Endothelial cell of umbilical vein (primary cell): ENCODE data around the gene PAAF1. TPM values are rescaled to one million over a fixed set of nuclear protein-coding genes. Genes with fewer than 3 reads are reported as not detected.

ENCODE experiments used
- BruUV-seq: library from RNA; stranded (reverse); fragments of 400-500 nt; replicated peaks from 2 replicates; lab custom pipeline; 2021; lab: Mats Ljungman, UMichigan
- CTCF ChIA-PET: fragments of 300-600, 350-600 bp; sonication (Branson Sonifier 250); formaldehyde crosslinking; loops from one replicate; lab custom pipeline; 2021; ENCODE audit warnings: antibody characterized with exemption, inconsistent platforms; lab: Charles Lee
- POLR2A ChIA-PET: fragments of 300-600, 350-600 bp; sonication (Branson Sonifier 250); formaldehyde crosslinking; loops from one replicate; lab custom pipeline; 2021; ENCODE audit warnings: antibody characterized with exemption, inconsistent platforms; lab: Charles Lee
- DNase-seq: peaks from one replicate; pipeline ENCODE4 v3.0.0-alpha.2; 2011; ENCODE audit warnings: low read depth, low spot score
- FAIRE-seq: peaks from 2 replicates; lab custom pipeline; 2011; peaks lifted over from hg19 to GRCh38; lab: Jason Lieb, UNC
- H2AFZ ChIP-seq: 2 replicates; pipeline ENCODE4 v1.6.0; 2012; ENCODE audit warnings: low read depth, low read length, control low read depth, inconsistent platforms
- H3K27ac ChIP-seq: 2 replicates; pipeline ENCODE4 v1.5.1; 2011; ENCODE audit warnings: low read depth, mild to moderate bottlenecking, control low read depth, low read length, moderate library complexity; ENCODE audit not compliant: insufficient read depth
- H3K27me3 ChIP-seq, 2 experiments: 2 replicates each; pipeline versions ENCODE4 v1.6.0 to v1.6.1; 2011; ENCODE audit warnings: low read length in 2 of 2, mixed read lengths in 1 of 2; ENCODE audit not compliant: control insufficient read depth in 2 of 2, insufficient read depth in 2 of 2
- H3K36me3 ChIP-seq, 2 experiments: 2 replicates in 1 of 2; 3 replicates in 1 of 2; pipeline ENCODE4 v1.5.1; 2011; ENCODE audit warnings: low read length in 2 of 2, mild to moderate bottlenecking in 1 of 2, moderate library complexity in 1 of 2; ENCODE audit not compliant: control insufficient read depth in 2 of 2, insufficient read depth in 2 of 2; ENCODE audit errors: extremely low read depth in 1 of 2
- H3K4me1 ChIP-seq: 3 replicates; pipeline ENCODE4 v1.5.1; 2011; ENCODE audit warnings: mild to moderate bottlenecking, low read length; ENCODE audit not compliant: control insufficient read depth, insufficient read depth; ENCODE audit errors: extremely low read depth
- H3K4me2 ChIP-seq: 2 replicates; pipeline ENCODE4 v1.6.1; 2011; ENCODE audit warnings: low read length, control low read depth, mixed read lengths; ENCODE audit not compliant: insufficient read depth
- H3K4me3 ChIP-seq, 3 experiments: fragments of 200-600 bp in 1 of 3; sonication (generic), shearing (Covaris generic) in 1 of 3; replicated peaks in 1 of 3; 2 replicates each; pipeline ENCODE4 v1.5.1; 2011 to 2016; ENCODE audit warnings: control low read depth in 3 of 3, low read length in 3 of 3, mild to moderate bottlenecking in 2 of 3, inconsistent platforms in 1 of 3, low read depth in 1 of 3, moderate library complexity in 1 of 3; ENCODE audit not compliant: insufficient read depth in 1 of 3
- H3K79me2 ChIP-seq: 2 replicates; pipeline ENCODE4 v1.6.0; 2012; ENCODE audit warnings: low read length, inconsistent platforms; ENCODE audit not compliant: control insufficient read depth, insufficient read depth
- H3K9ac ChIP-seq: replicated peaks from 2 replicates; pipeline ENCODE3; 2011; ENCODE audit warnings: low read length, control low read depth; ENCODE audit not compliant: insufficient read depth; ENCODE audit errors: extremely low read depth
- H3K9me1 ChIP-seq: replicated peaks from 3 replicates; pipeline ENCODE4 v1.6.0; 2011; ENCODE audit warnings: mild to moderate bottlenecking, low read length; ENCODE audit not compliant: control insufficient read depth, insufficient read depth; ENCODE audit errors: extremely low read depth
- H3K9me3 ChIP-seq: replicated peaks from 2 replicates; pipeline ENCODE4 v1.5.1; 2012; ENCODE audit warnings: low read length, inconsistent platforms; ENCODE audit not compliant: control insufficient read depth, insufficient read depth
- H4K20me1 ChIP-seq: replicated peaks from 2 replicates; pipeline ENCODE3; 2011; ENCODE audit warnings: mild to moderate bottlenecking, low read length; ENCODE audit not compliant: control insufficient read depth, insufficient read depth; ENCODE audit errors: extremely low read depth
- CTCF ChIP-seq, 2 donors: IDR thresholded peaks; 1 replicate in 1 of 2; 2 replicates in 1 of 2; pipeline ENCODE4 v1.5.1; 2011; ENCODE audit warnings: low read length in 2 of 2, mild to moderate bottlenecking in 2 of 2, moderate library complexity in 2 of 2, control low read depth in 1 of 2, inconsistent platforms in 1 of 2, low read depth in 1 of 2; ENCODE audit not compliant: insufficient read depth in 1 of 2; ENCODE audit errors: extremely low read depth in 1 of 2
- EZH2 ChIP-seq: IDR thresholded peaks from 2 replicates; pipeline ENCODE4 v1.6.1; 2012; ENCODE audit warnings: borderline replicate concordance, low read depth, mild to moderate bottlenecking, moderate library complexity, low read length, inconsistent platforms; ENCODE audit not compliant: severe bottlenecking
- FOS ChIP-seq: IDR thresholded peaks from 2 replicates; pipeline ENCODE4 v1.6.1; 2011; ENCODE audit warnings: mild to moderate bottlenecking, low read length, moderate library complexity, borderline replicate concordance; ENCODE audit not compliant: insufficient read depth
- GATA2 ChIP-seq: IDR thresholded peaks from 2 replicates; pipeline ENCODE4 v1.7.0; 2011; ENCODE audit warnings: low read depth, mild to moderate bottlenecking, moderate library complexity, mixed read lengths, low read length; ENCODE audit not compliant: insufficient read length, insufficient read depth
- JUN ChIP-seq: IDR thresholded peaks from 2 replicates; pipeline ENCODE4 v1.6.1; 2011; ENCODE audit warnings: borderline replicate concordance, low read depth; ENCODE audit not compliant: insufficient read length, insufficient read depth
- MAX ChIP-seq: IDR thresholded peaks from 2 replicates; pipeline ENCODE4 v1.6.1; 2011; ENCODE audit not compliant: insufficient read depth, insufficient read length
- MYC ChIP-seq: IDR thresholded peaks from one replicate; pipeline ENCODE4 v1.6.1; 2011; ENCODE audit warnings: mild to moderate bottlenecking, low read depth, low read length
- POLR2A ChIP-seq: IDR thresholded peaks from 2 replicates; pipeline ENCODE4 v1.6.1; 2012; ENCODE audit warnings: low read depth, mild to moderate bottlenecking, control low read depth, low read length
- POLR2AphosphoS5 ChIP-seq: IDR thresholded peaks from 2 replicates; pipeline ENCODE4 v1.6.1; 2012; ENCODE audit warnings: low read depth, mild to moderate bottlenecking, control low read depth, low read length, moderate library complexity; ENCODE audit not compliant: insufficient read depth
- dilution Hi-C: fragments of 300-500 bp; cut with MboI; formaldehyde crosslinking; loops from one replicate; pipeline ENCODE4 v1.15.0; 2019; ENCODE audit warnings: low sequenced_read_pairs; ENCODE audit not compliant: extremely low pct_ligation_motif_present
- intact Hi-C: fragments of 100-400 bp; cut with micrococcal nuclease; formaldehyde crosslinking; loops from one replicate; pipeline ENCODE4 v1.10.0; 2022
- polyA plus RNA-seq, 4 experiments: library from polyadenylated mRNA; depleted of rRNA in 3 of 4; stranded (reverse) in 3 of 4; unstranded in 1 of 4; fragments of >200 nt; gene quantifications; 2 replicates each; pipeline versions ENCODE4 v1.2.1 to v1.2.3, GENCODE V29; 2011 to 2012; ENCODE audit warnings: missing spikeins in 1 of 4
- total RNA-seq: library from RNA; stranded (reverse); gene quantifications from 2 replicates; pipeline ENCODE4 v1.2.3, GENCODE V29; 2021

The PAAF1 gene
- total and polyA plus RNA-seq, 2 donors (not counting 3 experiments of a cell fraction or from before 2014, with no cell fraction given), result 9.8 to 16.1 TPM

- Histone ChIP-seq H2AFZ (no peak overlapping the region), H3K4me1 (no peaks in the 10 kb centered on the region), H3K9me3 (no peaks in the 10 kb centered on the region), H3K4me2 (no peak overlapping the region), H3K9me1 (no peaks in the 10 kb centered on the region), H3K36me3 (peaks cover 0 to 2% of the 10 kb centered on the region in 2 experiments), H4K20me1 (no peaks in the 10 kb centered on the region), H3K79me2 (no peaks in the 10 kb centered on the region), H3K4me3 (no peak overlapping the region), H3K27me3 (no peaks in the 10 kb centered on the region), H3K9ac (no peak overlapping the region), H3K27ac (no peak overlapping the region)
- BruUV-seq, result no TSS peak
- no peak for FAIRE-seq
- TF ChIP-seq MYC (no peak), JUN (no peak), POLR2A (no peak), POLR2AphosphoS5 (no peak), MAX (no peak), CTCF (IDR thresholded peaks at IDR 0.05; ENCODE audit: extremely low read depth in 1 of 2, insufficient read depth in 1 of 2, low read depth in 1 of 2, low read length in 2 of 2) (no peak), EZH2 (no peak), GATA2 (no peak), FOS (no peak)
- DNase-seq, result no peak
- dilution Hi-C loops (no loop called here), intact Hi-C loops (no loop called here)
- ChIA-PET CTCF (interaction anchor here (0.6 to 0.8 kb wide), 2 partner anchors 10 to 983 kb away, joined by 3 read pairs; no protein-coding TSS in a partner anchor), POLR2A (no interaction called here)
Observed at GRCh38 chr11:73907191-73907590, 30.4 kb downstream of the PAAF1 start.
